Globus pallidus (tissue), 1 donor: ENCODE results near the gene CMSS1.

ENCODE experiments used
- DNase-seq: peaks from one replicate; pipeline ENCODE4 v3.0.0-alpha.2; 2015; ENCODE audit warnings: low spot score

The CMSS1 gene

DNA sequence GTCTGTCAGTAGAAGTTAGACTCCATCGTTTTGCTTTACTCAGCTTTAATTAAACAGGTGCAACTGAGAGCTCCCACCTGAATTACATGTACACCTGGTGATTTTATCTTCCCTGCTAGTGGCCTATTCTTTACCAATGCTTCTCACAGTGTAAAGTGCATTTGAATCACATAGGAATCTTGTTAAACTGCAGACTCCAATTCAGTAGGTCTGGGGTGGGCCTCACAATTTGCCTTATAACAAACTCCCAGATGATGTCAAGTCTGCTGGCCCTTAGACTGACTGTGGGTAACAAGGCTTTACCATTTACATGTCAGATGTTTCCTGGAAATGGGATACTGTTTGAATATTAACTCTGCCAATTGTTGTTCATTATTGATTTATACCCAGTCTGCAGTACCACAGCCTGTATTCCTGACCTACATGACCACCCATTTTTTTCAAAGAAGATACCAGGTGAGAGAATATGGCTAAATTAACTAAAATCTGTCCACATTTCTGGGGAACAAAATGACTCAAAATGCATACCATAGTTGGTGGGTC is 37.2 kb downstream of the CMSS1 start:
- DNase-seq = no peak

DNA sequence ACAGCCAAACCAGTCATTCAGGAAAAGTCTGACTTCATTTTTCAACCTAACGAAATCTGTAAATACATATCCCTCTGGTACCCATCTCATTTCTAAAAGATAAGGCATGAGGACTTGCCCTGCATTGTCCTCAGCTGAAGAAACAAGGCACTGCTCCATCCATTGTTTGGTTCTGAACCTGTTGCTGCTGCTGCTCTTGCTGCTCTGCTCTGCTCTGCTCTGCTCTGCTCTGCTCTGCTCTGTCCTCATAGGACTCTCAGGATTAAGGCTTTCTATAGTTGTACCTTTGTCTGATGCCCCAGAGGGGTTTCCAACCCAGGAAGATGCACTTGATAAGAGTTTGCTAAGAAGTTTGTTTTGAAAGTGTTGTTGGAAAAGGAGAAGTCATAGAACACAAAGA is 38.2 kb downstream of the CMSS1 start:
- DNase-seq = no peak

DNA sequence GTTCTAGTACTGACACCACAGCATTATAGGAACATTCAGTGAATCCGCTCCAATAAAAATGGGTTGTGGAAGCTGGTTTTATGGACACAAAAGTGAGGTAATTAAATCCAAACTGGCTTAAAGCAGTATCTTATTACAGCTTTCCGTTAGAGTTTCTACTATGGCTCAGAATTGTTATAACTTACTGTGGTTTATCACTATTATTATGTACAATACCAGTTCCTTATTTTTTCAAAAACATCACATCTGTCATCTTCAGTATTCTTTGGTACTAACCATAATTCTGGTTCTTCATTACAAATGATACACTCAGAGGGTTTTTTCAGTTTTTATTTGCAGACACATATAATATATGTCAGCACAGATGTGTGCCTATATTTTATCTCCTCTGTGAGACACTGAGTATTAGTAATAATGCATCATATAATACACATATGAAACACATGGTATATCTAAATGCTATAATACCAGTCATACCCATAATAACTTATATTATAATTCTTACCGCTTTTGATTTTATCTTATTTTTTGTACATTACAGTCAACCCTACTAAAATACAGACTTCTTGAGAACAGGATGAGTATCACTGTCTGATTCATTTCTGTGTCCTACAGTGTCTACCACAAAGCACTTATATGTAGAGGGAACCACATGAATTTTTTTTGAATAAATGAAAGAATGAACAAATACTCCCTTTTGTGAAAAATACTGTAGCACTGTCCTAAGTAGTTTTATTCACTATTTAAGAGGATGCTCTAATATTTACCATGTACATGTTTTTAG is 39.0 kb downstream of the CMSS1 start:
- no peak for DNase-seq

DNA sequence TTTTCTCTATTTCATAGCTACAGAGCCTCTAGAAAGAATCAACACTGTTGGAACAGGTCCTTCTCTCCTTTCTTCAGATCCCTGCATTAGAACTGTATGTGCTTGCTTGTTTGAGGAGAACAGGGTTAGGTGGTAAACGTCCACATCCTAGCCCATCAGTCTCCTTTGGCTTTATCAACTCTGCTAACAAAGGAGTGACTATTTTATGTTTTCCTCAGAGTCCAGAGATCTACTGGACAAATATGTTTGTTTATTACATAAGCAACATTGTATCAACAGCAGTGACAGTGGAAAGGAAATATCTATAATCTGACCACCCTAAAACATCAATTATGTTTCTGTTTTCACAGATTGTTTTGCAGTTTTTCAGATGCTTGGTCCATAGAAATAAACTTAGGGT is 39.6 kb downstream of the CMSS1 start:
- DNase-seq = no peak

DNA sequence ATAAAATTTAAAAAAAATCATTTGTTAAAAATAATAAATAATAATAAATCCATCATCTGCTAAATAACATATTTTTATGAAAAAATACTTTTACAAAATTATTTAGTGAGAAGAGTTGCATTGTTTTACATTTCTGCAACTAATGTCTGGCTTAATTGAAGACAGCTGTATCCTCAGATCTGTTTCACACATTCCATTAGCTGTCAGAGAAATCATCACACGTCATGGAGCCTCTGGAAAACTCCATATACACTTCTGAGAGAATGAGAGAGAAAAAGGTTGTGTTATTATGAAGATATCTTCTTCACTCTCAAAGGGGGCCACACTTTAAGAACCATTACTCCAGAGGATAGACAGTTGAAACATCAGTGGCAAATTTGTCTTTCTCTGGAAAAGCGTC is 40.8 kb downstream of the CMSS1 start:
- DNase-seq = no peak

DNA sequence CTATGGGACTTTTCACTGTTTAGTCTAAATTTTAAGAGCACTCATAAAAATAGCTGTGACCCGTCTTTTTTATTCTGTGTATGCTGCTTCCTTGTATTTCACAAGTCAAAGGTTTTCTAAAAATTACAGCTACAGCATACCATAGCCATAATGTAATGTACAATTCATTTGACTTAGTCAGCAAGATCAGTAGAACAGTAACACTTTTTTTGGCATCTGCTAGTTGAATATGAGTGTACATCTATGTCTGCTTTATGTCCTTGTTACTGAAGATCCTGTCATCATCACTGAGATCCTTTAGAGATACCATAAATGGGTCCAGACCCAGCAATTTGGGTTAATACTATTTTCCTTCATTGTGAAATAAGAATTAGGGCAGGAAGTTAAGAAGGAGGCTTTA is 42.2 kb downstream of the CMSS1 start:
- DNase-seq = no peak

DNA sequence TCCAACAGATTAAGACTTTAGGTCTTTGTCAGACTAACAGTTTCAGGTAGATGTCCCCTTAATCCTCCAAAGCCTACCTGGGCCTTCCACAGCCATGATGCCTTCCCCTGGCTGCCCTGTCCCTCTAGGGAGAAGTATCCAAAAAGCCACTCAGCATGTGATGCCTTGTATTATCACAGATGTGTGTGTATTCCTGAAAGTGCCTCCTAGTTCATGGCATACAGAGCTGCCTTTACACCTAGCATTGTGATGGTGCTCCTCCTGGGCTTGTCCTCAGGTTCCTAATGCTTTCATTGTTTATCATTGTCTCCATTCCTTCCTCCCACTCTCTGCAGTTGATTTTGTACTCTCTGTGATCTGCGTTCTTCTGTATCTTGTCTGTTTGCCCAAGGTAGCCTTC is 43.6 kb downstream of the CMSS1 start:
- no peak for DNase-seq

DNA sequence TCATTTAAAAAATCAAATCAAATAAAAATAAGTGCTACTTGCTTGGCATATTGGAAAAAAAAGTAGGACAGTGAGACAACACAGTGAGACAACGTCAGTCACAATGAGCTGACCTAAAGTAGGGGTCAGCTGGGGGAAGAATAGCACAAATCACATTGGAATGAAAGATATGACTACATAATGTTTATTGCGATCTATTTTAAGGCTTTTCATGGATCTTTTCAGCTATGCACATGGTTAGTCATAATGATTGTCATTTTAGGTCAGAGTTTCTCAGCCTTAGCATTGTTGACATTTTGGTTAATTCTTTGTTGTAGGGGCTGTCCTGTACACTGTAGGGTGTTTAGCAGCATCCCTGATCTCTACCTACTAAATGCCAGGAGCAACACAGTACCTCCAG is 44.5 kb downstream of the CMSS1 start:
- DNase-seq = no peak

DNA sequence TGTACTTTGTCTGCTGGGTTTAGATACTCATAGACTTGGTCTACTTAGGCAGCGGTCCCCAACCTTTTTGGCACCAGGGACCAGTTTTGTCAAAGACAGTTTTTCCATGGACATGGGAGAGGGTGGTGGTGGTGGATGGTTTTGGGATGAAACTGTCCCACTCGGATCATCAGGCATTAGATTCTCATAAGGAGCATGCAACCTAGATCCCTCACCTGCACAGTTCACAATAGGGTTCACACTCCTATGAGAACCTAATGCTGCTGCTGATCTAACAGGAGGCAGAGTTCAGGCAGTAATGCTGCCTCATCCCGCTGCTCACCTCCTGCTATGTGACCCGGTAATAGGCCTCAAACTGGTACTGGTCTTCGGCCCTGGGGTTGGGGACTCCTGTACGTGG is 45.3 kb downstream of the CMSS1 start:
- DNase-seq = no peak

DNA sequence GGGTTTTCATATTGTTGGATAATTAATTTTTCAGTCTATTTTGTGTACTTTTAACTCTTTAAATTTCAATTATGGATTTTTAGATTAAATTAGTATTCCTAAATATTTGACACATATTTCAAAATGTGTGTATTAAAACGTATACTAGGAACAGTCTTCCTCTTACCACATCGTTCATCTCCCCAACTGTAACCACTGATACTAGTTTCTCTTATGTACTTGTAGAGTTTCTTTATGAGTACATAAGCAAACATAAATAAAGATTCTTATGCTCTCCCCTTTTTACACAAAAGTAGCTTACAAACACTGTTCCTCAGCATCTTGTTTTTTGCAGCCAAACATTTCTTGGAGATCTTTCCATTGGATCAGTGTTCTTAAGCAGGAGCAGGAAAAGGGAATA is 45.9 kb downstream of the CMSS1 start:
- DNase-seq = no peak

DNA sequence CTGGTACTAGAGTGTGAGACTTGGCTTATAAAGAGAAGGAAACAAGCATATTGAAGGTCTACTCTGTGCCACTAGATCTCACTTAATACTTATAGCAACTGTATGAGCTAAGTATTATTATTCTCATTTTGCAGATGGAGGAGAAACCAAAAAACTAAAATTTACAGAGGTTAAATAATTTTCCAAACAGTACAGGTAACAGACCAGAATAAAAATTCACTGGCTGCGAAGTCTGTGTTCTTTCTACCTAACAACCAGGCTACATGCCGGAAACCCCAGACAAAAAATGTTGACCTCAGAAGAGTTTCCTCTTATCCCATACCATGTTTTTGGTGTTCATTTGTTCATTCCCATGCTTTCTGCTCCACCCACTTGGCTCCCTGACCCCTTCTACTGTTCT is 46.6 kb downstream of the CMSS1 start:
- no peak for DNase-seq

DNA sequence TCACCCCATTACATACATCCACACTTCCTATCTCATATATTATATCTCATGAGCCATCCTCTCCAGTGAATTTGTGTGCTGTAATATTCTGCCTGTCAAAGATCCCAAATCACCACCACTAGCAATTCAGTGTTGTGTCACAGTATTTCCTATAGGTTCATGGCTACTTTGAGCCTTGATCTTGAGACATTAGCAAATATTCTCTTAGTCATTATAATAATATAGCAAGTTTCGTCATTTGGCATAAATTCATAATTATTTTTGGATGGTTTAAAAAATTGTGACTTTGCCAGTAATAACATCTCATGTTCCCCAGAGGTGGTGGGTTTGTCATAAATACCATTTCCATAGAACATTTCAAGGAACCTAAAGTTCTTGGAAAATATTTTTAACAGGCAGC is 47.7 kb downstream of the CMSS1 start:
- no peak for DNase-seq

DNA sequence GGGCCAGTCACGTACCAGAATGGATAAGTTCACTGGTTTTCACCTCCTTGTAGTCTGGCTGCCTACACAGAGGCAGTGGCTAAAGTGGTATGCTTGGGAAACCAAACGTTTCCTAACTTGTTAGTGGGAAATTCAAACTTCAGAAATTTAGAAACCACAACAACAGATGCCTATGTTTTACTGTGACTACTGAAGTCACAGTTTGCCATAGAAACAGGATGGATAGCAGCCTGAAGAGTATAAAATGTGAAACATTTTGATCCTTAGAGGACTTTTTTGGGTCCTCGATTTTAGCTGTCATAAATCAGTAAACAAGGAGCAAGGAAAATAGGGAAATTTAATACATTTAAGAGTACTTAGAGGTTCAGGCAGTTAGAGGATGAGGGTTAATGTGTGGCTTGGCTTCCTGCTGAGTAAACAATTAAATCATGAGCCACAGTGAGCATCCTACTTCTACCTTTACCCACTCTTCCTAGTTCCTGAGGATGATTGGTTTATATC is 48.6 kb downstream of the CMSS1 start:
- DNase-seq = no peak

DNA sequence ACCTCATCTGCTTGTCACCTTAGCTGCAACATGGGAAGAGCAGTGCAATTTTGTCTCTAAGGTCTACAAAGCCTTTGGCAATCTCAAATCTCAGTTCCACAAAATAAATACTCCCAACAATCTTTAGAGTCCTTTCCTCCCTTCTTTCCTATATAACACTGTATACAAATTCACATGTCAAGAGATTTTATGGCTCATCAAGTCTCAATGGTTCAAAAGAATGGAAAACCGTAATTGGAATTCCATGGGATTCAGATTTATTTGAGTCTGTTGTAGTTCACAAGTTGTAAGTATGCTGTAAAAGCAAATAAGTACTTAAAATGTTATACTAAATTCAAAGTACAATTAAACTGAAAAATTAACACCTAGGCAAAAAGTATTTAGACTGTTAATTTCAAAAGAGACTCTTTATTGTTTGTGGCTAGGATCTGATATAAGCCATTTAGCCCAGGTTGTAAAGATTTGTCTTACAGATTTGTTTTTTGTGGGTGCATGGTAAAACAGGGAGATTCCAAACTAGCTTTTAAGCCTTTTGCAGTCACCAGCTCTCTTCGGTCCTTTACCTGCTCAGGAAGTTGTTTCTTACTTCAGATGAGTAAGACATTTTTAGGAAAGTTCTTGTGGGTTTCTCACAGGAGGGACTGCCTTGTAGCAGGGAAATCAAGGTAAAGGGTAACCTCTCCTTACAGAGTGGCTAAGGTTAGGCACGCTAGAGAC is 50.1 kb downstream of the CMSS1 start:
- DNase-seq = no peak

DNA sequence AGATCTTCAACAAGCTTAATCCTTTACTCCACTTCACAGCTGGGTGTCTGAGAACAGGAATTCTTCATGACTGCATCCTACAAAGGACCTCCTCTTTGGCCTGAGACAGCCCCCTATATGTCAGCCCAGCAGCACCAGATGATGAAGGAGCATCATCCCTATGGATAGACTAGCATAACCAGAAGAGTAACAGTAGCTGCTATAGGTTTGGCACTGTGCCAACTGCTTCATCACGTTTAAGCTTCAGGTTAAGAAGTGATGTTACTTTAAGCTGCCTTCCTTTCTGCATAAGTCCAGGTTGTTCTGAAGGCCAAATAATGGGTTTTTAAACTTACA is 50.6 kb downstream of the CMSS1 start:
- no peak for DNase-seq

DNA sequence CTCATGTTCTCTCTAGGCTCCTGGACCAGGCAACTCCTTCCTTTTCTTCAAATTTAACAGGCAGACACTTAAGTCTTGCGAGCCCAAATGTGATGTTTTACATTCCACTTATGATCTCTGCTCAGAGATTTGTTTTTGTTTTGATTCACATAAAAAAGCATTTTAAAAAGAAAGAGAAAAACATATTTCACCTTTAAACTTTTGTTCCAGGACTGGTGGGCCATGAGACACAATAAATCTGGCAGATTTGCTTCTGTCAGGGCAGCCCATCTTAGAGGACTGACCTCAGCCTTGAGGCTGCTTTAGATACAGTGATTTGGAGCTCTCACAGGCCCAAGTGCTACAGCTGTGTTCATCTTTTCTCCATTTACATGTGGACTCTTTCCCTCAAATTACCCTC is 52.0 kb downstream of the CMSS1 start:
- DNase-seq = no peak

DNA sequence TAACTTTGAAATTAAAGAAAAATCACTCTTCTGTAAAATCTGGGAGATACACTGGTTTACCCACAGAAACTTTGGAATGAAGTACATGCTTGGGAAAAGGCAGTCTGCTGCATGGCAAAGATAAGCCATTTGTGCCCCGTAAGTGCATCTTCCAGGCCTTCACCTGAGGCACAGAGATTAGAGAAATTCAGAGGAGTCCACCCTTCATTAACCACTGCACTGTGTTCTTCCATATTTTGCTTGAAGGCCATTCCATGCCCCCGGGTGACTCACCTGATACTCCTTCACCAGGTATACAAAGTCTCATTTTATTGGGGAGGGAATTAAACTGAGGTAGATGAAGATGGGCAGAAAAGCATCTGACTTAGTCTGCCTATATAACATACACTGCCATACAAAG is 53.0 kb downstream of the CMSS1 start:
- no peak for DNase-seq

DNA sequence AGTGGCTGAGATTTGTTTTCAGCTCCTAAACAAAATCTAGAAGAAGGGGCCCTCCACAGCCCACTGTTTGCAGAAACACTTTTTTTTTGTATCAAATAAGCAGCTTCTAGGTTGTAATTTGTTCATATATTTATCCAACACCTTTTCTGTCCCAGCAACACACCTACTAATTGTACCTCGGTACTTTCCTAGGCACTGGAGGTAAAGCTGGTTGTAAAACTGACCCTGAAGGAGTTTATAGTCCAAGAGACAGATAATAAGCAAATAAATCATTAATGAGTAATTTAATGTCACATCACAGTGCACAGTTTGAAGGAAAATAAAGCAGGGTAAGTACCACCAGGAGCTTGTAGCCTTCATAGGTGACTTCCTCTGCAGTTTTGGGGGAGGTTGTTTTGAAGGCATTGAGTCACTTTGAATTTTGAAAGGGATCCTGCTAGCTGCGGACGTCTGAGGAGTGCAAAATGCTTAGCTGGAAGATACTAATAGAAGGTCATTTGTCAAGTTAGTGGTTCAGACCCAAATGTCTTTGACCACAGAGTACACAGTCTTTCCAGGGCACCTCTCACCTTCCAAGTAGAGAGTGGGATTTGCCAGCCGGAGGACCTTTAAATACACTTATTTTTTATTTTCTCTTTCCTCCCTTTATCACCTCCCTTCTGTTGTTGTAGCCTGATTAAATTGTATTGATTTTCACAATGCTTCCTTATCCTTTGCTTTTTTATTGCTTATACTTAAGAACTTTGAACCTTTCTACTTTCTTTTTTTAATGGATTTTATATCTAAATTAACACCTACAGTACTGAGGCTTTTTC is 53.8 kb downstream of the CMSS1 start:
- no peak for DNase-seq

DNA sequence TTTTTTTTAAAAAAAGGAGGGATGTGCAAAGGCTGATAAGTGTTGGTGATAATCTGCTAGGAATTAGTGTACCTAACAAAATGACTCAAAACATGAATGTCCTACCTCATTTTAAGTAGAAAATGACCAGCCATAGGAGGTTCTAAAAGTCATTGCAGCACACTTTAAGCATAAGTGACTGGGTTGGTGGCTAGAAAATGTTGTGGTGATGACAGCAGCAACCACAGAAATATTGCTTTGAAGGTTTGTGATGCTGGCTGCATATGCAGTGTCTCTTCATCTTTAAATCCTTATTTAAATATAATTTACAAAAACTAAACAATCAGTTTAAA is 55.2 kb downstream of the CMSS1 start:
- no peak for DNase-seq

DNA sequence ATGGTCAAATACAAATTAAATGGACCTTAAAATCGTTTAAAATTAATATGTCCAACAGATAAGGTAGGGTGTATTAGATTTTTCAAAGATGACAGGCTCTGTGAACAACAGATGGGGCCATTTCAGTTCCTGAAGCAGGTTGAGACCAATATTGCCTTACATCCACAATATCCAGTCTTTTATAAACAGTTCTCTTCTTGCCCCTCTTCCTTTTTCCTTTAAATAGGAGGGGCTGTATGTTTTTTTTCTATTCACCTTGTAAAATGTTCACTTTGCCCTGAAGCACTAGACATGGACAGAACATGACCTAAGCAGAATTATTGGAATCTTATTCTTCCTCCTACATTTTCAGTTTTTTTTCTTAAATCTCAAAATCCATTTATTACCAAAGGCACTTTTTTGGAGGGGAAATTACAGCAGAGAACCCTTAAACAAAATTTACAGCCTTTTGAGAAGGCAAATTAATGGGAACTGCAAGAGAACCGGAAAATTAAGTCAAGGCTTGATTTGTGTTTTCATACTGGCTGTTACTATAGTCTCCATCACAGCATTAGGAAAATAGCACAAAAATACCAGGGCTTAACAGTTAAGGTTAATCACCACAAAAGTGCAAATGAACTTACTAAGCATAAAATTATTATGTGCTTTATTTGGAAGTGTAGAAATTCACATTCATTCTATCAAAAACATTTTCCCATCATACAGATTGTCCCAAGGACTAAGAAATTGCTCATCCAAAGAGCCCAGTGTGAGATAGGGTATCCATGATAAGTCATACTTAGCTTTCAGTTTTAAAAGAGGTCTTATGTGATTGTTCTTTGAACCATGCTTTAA is 55.8 kb downstream of the CMSS1 start:
- no peak for DNase-seq

DNA sequence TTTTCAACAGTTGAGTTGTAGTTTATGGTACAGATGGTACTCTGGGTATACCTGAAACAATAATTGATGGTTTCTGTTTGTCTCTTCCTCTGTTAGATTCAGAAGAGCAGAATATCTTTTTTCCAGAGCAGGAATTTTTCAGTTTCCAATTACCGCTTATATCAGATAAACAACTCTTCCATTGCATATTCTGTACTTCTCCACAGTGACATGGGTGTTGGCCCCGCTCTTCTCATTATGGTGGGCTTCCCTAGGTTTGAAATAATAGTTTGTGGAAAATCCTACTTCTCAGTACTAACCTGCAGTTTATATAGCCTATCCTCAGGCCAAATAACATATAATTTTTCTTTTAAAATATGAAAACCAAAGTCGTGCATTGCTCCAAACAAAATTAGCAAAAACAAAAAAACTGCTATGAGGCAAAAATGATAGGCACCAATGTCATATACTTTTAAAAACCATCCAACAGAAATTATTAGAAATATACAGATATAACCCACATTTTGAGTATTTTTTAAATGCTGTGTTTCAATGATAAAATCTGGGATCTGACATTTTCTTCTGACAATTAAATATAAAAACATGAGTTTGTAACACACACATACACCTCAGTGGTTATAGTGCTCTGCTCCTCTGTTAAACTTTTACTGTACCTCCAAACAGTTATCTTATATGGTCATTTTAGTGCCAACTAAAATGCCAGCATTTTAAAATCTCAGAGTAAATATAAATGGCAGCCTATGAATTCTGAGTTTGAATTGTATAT is 56.8 kb downstream of the CMSS1 start:
- DNase-seq = no peak
